GM23338 (cell line): ENCODE data around the gene SARS1. TPM values are rescaled to one million over a fixed set of nuclear protein-coding genes. Genes with fewer than 3 reads are reported as not detected.

Source experiments
- ATAC-seq: fragments of 200-7000 bp; cut with Tn5 transposase; 3 replicates; pipeline ENCODE4 v1.9.1; 2020
- DNase-seq: peaks from one replicate; pipeline ENCODE4 v3.0.0-alpha.2; 2015; ENCODE audit warnings: low spot score
- H2AFZ ChIP-seq: fragments of 200-600 bp; sonication (generic); 2 replicates; pipeline ENCODE4 v1.8.0; 2016; ENCODE audit warnings: antibody characterized with exemption, mild to moderate bottlenecking, moderate library complexity
- H3F3A ChIP-seq: fragments of 200-600 bp; sonication (generic); replicated peaks from 2 replicates; pipeline ENCODE4 v1.8.0; 2017; ENCODE audit warnings: antibody characterized with exemption, mixed run types, low read depth
- H3K27ac ChIP-seq: fragments of 200-600 bp; sonication (generic); 2 replicates; pipeline ENCODE4 v1.6.1; 2016; ENCODE audit warnings: low read depth
- H3K27me3 ChIP-seq: fragments of 200-600 bp; sonication (generic); 2 replicates; pipeline ENCODE4 v1.8.0; 2016; ENCODE audit warnings: mild to moderate bottlenecking, mixed run types, moderate library complexity; ENCODE audit not compliant: insufficient read depth
- H3K36me3 ChIP-seq: fragments of 200-600 bp; sonication (generic); 2 replicates; pipeline ENCODE4 v1.8.0; 2016; ENCODE audit warnings: mild to moderate bottlenecking; ENCODE audit not compliant: insufficient read depth
- H3K4me1 ChIP-seq: fragments of 200-600 bp; sonication (generic); 2 replicates; pipeline ENCODE4 v1.8.0; 2016; ENCODE audit warnings: mild to moderate bottlenecking, moderate library complexity; ENCODE audit not compliant: insufficient read depth
- H3K4me2 ChIP-seq: fragments of 200-600 bp; sonication (generic); 2 replicates; pipeline ENCODE4 v1.7.1; 2017; ENCODE audit warnings: mixed run types
- H3K4me3 ChIP-seq: fragments of 200-600 bp; sonication (generic); 2 replicates; pipeline ENCODE4 v1.6.1; 2016; ENCODE audit warnings: mixed run types
- H3K79me2 ChIP-seq: fragments of 200-600 bp; sonication (generic); replicated peaks from 2 replicates; pipeline ENCODE4 v1.8.0; 2017; ENCODE audit warnings: mild to moderate bottlenecking; ENCODE audit not compliant: insufficient read depth
- H3K9me2 ChIP-seq: fragments of 200-600 bp; sonication (generic); 2 replicates; pipeline ENCODE4 v1.8.0; 2017; ENCODE audit not compliant: insufficient read depth
- H4K20me1 ChIP-seq: fragments of 200-600 bp; sonication (generic); replicated peaks from 2 replicates; pipeline ENCODE4 v1.8.0; 2017; ENCODE audit warnings: mild to moderate bottlenecking; ENCODE audit not compliant: insufficient read depth
- H3K27ac Mint-ChIP-seq: 2 replicates; pipeline ENCODE4 v1.8.0; 2020; ENCODE audit warnings: inconsistent platforms, mild to moderate bottlenecking, moderate library complexity, mixed read lengths
- H3K27me3 Mint-ChIP-seq: 3 replicates; pipeline ENCODE4 v1.8.0; 2022; ENCODE audit warnings: low read depth, mild to moderate bottlenecking, moderate library complexity, mixed read lengths, inconsistent platforms; ENCODE audit not compliant: insufficient read depth, poor library complexity
- H3K36me3 Mint-ChIP-seq: 3 replicates; pipeline ENCODE4 v1.8.0; 2021; ENCODE audit warnings: low read depth, mild to moderate bottlenecking, inconsistent platforms, moderate library complexity, mixed read lengths
- H3K4me1 Mint-ChIP-seq: 3 replicates; pipeline ENCODE4 v1.8.0; 2020; ENCODE audit warnings: mild to moderate bottlenecking, inconsistent platforms, mixed read lengths
- H3K4me3 Mint-ChIP-seq: 3 replicates; pipeline ENCODE4 v1.8.0; 2021; ENCODE audit warnings: moderate library complexity, mild to moderate bottlenecking, inconsistent platforms, mixed read lengths
- H3K9me3 Mint-ChIP-seq: 3 replicates; pipeline ENCODE4 v1.8.0; 2020; ENCODE audit warnings: moderate library complexity, mild to moderate bottlenecking, inconsistent platforms, mixed read lengths
- CREB1 ChIP-seq: fragments of 250-450 bp; sonication (Bioruptor Pico); IDR thresholded peaks from 2 replicates; pipeline ENCODE4 v1.5.0; 2020; ENCODE audit warnings: low read depth, mild to moderate bottlenecking, moderate library complexity
- CTCF ChIP-seq, 2 experiments: fragments of 200-600 bp in 1 of 2; sonication (generic) in 1 of 2; conservative IDR thresholded peaks; 2 replicates each; pipeline versions ENCODE4 v1.5.1 to v1.6.1; 2016 to 2017; ENCODE audit warnings: antibody characterized with exemption in 2 of 2, low read depth in 2 of 2, mild to moderate bottlenecking in 2 of 2, moderate library complexity in 1 of 2
- EZH2 ChIP-seq: fragments of 200-600 bp; sonication (generic); IDR thresholded peaks from one replicate; pipeline ENCODE4 v1.8.0; 2017; ENCODE audit warnings: antibody characterized with exemption, mild to moderate bottlenecking, low read depth; ENCODE audit not compliant: unreplicated experiment
- EZH2phosphoT487 ChIP-seq: fragments of 200-600 bp; sonication (generic); IDR thresholded peaks from one replicate; pipeline ENCODE4 v1.8.1; 2018; ENCODE audit warnings: antibody characterized with exemption; ENCODE audit not compliant: unreplicated experiment
- JUNB ChIP-seq: IDR thresholded peaks from one replicate; pipeline ENCODE4 v1.6.1; 2016; ENCODE audit warnings: antibody characterized with exemption; ENCODE audit not compliant: unreplicated experiment
- NANOG ChIP-seq: IDR thresholded peaks from 2 replicates; pipeline ENCODE4 v1.6.1; 2016; ENCODE audit warnings: antibody characterized with exemption, borderline replicate concordance
- POLR2AphosphoS5 ChIP-seq: IDR thresholded peaks from 2 replicates; pipeline ENCODE4 v1.6.1; 2016; ENCODE audit warnings: antibody characterized with exemption, low read depth
- STAT1 ChIP-seq: IDR thresholded peaks from one replicate; pipeline ENCODE4 v1.6.1; 2016; ENCODE audit warnings: antibody characterized with exemption; ENCODE audit not compliant: unreplicated experiment
- ZNF114 ChIP-seq: fragments of 250-450 bp; sonication (Bioruptor Pico); IDR thresholded peaks from 2 replicates; pipeline ENCODE4 v1.5.0; 2020; ENCODE audit warnings: mild to moderate bottlenecking, moderate library complexity
- polyA plus RNA-seq: library from polyadenylated mRNA; unstranded; fragments of >200 nt; fragmentation: Nextera tagmentation; extraction: Ambion mirVana; gene quantifications from 2 replicates; pipeline ENCODE4 v1.2.1, GENCODE V29; 2016
- total RNA-seq: library from RNA; depleted of rRNA; stranded (reverse); fragments of >200 nt; shearing (Covaris generic); gene quantifications from 2 replicates; pipeline ENCODE4 v1.2.3, GENCODE V29; 2014
- TF ChIP-seq, protein P1 (sequence below): IDR thresholded peaks from 2 replicates; pipeline ENCODE4 v1.6.1; 2016; ENCODE audit warnings: antibody characterized with exemption
- TF ChIP-seq, protein P2 (sequence below): IDR thresholded peaks from one replicate; pipeline ENCODE4 v1.6.1; 2018; ENCODE audit warnings: antibody characterized with exemption; ENCODE audit not compliant: unreplicated experiment
- TF ChIP-seq, protein P3 (sequence below): fragments of 250-450 bp; sonication (Bioruptor Pico); IDR thresholded peaks from 2 replicates; pipeline ENCODE4 v1.5.0; 2020; ENCODE audit warnings: mild to moderate bottlenecking, moderate library complexity

SARS1 gene
- total and polyA plus RNA-seq, 2 experiments from 2014 or later: 141 to 166 TPM

GRCh38 chr1:109262231-109263055, 48.7 kb downstream of the SARS1 start:
- Histone ChIP-seq H3K4me2 (no peak overlapping the region), H3K36me3 (no peaks in the 10 kb centered on the region; the same call in 1 of the 2 replicates), H3K4me3 (no peak overlapping the region), H3K27me3 (no peaks in the 10 kb centered on the region), H3K27ac (no peak overlapping the region), H2AFZ (no peak overlapping the region), H3K79me2 (no peaks in the 10 kb centered on the region), H3F3A (0 out of 2 replicates have a peak, but pooled peaks cover 5% of the 10 kb centered on the region), H3K4me1 (no peaks in the 10 kb centered on the region; the same call in 1 of the 2 replicates), H3K9me2 (no peaks in the 10 kb centered on the region), H4K20me1 (no peaks in the 10 kb centered on the region)
- no peak overlapping the region for H3K27ac Mint-ChIP-seq
- ATAC-seq: no peak
- H3K9me3 Mint-ChIP-seq: no peaks in the 10 kb centered on the region; the same call in 1 of the 3 replicates
- peaks cover 22% of the 10 kb centered on the region for H3K4me1 Mint-ChIP-seq
- H3K36me3 Mint-ChIP-seq: peaks cover 3% of the 10 kb centered on the region; the same call in 2 of the 3 replicates
- no peak overlapping the region for H3K4me3 Mint-ChIP-seq
- DNase-seq: no peak
- TF ChIP-seq STAT1 (no peak), NANOG (no peak), JUNB (no peak), ZNF114 (no peak), EZH2phosphoT487 (no peak), CREB1 (CRISPR knock-in tag) (no peak), POLR2AphosphoS5 (no peak), CTCF (conservative IDR thresholded peaks at IDR 0.05; ENCODE audit: low read depth in 2 of 2) (no peak), EZH2 (no peak)
- TF ChIP-seq, protein P1, sequence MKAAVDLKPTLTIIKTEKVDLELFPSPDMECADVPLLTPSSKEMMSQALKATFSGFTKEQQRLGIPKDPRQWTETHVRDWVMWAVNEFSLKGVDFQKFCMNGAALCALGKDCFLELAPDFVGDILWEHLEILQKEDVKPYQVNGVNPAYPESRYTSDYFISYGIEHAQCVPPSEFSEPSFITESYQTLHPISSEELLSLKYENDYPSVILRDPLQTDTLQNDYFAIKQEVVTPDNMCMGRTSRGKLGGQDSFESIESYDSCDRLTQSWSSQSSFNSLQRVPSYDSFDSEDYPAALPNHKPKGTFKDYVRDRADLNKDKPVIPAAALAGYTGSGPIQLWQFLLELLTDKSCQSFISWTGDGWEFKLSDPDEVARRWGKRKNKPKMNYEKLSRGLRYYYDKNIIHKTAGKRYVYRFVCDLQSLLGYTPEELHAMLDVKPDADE: no peak
- TF ChIP-seq, protein P2, sequence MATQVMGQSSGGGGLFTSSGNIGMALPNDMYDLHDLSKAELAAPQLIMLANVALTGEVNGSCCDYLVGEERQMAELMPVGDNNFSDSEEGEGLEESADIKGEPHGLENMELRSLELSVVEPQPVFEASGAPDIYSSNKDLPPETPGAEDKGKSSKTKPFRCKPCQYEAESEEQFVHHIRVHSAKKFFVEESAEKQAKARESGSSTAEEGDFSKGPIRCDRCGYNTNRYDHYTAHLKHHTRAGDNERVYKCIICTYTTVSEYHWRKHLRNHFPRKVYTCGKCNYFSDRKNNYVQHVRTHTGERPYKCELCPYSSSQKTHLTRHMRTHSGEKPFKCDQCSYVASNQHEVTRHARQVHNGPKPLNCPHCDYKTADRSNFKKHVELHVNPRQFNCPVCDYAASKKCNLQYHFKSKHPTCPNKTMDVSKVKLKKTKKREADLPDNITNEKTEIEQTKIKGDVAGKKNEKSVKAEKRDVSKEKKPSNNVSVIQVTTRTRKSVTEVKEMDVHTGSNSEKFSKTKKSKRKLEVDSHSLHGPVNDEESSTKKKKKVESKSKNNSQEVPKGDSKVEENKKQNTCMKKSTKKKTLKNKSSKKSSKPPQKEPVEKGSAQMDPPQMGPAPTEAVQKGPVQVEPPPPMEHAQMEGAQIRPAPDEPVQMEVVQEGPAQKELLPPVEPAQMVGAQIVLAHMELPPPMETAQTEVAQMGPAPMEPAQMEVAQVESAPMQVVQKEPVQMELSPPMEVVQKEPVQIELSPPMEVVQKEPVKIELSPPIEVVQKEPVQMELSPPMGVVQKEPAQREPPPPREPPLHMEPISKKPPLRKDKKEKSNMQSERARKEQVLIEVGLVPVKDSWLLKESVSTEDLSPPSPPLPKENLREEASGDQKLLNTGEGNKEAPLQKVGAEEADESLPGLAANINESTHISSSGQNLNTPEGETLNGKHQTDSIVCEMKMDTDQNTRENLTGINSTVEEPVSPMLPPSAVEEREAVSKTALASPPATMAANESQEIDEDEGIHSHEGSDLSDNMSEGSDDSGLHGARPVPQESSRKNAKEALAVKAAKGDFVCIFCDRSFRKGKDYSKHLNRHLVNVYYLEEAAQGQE: no peak
- TF ChIP-seq, protein P3, sequence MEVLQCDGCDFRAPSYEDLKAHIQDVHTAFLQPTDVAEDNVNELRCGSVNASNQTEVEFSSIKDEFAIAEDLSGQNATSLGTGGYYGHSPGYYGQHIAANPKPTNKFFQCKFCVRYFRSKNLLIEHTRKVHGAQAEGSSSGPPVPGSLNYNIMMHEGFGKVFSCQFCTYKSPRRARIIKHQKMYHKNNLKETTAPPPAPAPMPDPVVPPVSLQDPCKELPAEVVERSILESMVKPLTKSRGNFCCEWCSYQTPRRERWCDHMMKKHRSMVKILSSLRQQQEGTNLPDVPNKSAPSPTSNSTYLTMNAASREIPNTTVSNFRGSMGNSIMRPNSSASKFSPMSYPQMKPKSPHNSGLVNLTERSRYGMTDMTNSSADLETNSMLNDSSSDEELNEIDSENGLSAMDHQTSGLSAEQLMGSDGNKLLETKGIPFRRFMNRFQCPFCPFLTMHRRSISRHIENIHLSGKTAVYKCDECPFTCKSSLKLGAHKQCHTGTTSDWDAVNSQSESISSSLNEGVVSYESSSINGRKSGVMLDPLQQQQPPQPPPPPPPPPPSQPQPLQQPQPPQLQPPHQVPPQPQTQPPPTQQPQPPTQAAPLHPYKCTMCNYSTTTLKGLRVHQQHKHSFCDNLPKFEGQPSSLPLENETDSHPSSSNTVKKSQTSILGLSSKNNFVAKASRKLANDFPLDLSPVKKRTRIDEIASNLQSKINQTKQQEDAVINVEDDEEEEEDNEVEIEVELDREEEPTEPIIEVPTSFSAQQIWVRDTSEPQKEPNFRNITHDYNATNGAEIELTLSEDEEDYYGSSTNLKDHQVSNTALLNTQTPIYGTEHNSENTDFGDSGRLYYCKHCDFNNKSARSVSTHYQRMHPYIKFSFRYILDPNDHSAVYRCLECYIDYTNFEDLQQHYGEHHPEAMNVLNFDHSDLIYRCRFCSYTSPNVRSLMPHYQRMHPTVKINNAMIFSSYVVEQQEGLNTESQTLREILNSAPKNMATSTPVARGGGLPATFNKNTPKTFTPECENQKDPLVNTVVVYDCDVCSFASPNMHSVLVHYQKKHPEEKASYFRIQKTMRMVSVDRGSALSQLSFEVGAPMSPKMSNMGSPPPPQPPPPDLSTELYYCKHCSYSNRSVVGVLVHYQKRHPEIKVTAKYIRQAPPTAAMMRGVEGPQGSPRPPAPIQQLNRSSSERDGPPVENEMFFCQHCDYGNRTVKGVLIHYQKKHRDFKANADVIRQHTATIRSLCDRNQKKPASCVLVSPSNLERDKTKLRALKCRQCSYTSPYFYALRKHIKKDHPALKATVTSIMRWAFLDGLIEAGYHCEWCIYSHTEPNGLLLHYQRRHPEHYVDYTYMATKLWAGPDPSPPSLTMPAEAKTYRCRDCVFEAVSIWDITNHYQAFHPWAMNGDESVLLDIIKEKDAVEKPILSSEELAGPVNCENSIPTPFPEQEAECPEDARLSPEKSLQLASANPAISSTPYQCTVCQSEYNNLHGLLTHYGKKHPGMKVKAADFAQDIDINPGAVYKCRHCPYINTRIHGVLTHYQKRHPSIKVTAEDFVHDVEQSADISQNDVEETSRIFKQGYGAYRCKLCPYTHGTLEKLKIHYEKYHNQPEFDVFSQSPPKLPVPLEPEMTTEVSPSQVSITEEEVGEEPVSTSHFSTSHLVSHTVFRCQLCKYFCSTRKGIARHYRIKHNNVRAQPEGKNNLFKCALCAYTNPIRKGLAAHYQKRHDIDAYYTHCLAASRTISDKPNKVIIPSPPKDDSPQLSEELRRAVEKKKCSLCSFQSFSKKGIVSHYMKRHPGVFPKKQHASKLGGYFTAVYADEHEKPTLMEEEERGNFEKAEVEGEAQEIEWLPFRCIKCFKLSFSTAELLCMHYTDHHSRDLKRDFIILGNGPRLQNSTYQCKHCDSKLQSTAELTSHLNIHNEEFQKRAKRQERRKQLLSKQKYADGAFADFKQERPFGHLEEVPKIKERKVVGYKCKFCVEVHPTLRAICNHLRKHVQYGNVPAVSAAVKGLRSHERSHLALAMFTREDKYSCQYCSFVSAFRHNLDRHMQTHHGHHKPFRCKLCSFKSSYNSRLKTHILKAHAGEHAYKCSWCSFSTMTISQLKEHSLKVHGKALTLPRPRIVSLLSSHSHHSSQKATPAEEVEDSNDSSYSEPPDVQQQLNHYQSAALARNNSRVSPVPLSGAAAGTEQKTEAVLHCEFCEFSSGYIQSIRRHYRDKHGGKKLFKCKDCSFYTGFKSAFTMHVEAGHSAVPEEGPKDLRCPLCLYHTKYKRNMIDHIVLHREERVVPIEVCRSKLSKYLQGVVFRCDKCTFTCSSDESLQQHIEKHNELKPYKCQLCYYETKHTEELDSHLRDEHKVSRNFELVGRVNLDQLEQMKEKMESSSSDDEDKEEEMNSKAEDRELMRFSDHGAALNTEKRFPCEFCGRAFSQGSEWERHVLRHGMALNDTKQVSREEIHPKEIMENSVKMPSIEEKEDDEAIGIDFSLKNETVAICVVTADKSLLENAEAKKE (CRISPR knock-in tag): no peak
- H3K27me3 Mint-ChIP-seq: peaks cover 10% of the 10 kb centered on the region
